IMR-90 (cell line): Measurements from ENCODE around the gene MB21D2. TPM values are rescaled to one million over a fixed set of nuclear protein-coding genes. Genes with fewer than 3 reads are reported as not detected.
A peak's percentile ranks its signal among the peaks of the same experiment; 100 is the strongest.

Experiments
- ATAC-seq: fragments of 200-7000 bp; cut with Tn5 transposase; 2 replicates; pipeline ENCODE4 v1.9.1; 2020; ENCODE audit warnings: low read depth, mild to moderate bottlenecking, moderate library complexity
- BruUV-seq: library from RNA; stranded (reverse); fragments of 400-500 nt; replicated peaks from 2 replicates; lab custom pipeline; 2021; lab: Mats Ljungman, UMichigan
- CTCF ChIA-PET: fragments of 300-600 bp; formaldehyde crosslinking; extraction: SDS; loops from one replicate; lab custom pipeline; 2021; ENCODE audit warnings: antibody characterized with exemption; lab: Yijun Ruan, JAX
- POLR2A ChIA-PET: fragments of 300-600 bp; sonication (Branson Sonifier 250); formaldehyde crosslinking; loops from one replicate; lab custom pipeline; 2022; ENCODE audit warnings: antibody characterized with exemption; ENCODE audit not compliant: unreplicated experiment; lab: Charles Lee
- DNase-seq: peaks from one replicate; pipeline ENCODE4 v3.0.0; 2013
- H2AFZ ChIP-seq: replicated peaks from 2 replicates; pipeline ENCODE3; 2013; ENCODE audit warnings: low read length, mild to moderate bottlenecking; ENCODE audit not compliant: poor library complexity
- H2AK5ac ChIP-seq: 2 replicates; pipeline ENCODE4 v1.6.1; 2013; ENCODE audit warnings: low read depth, low read length, inconsistent platforms
- H2AK9ac ChIP-seq: replicated peaks from 2 replicates; pipeline ENCODE3; 2013; ENCODE audit warnings: mild to moderate bottlenecking, low read depth, low read length, moderate library complexity; ENCODE audit not compliant: poor library complexity
- H2BK120ac ChIP-seq: 2 replicates; pipeline ENCODE4 v1.6.1; 2013; ENCODE audit warnings: low read depth, low read length, inconsistent platforms
- H2BK15ac ChIP-seq: 3 replicates; pipeline ENCODE4 v1.6.1; 2013; ENCODE audit warnings: low read depth, low read length, inconsistent platforms
- H2BK20ac ChIP-seq: 2 replicates; pipeline ENCODE4 v1.6.1; 2013; ENCODE audit warnings: low read depth, mild to moderate bottlenecking, inconsistent platforms, low read length, moderate library complexity
- H2BK5ac ChIP-seq: 2 replicates; pipeline ENCODE4 v1.6.1; 2013; ENCODE audit warnings: mild to moderate bottlenecking, low read depth, low read length, inconsistent platforms; ENCODE audit not compliant: poor library complexity, severe bottlenecking
- H3K14ac ChIP-seq: replicated peaks from 2 replicates; pipeline ENCODE4 v1.6.1; 2013; ENCODE audit warnings: low read depth, low read length, inconsistent platforms
- H3K18ac ChIP-seq: 2 replicates; pipeline ENCODE4 v1.6.1; 2013; ENCODE audit warnings: low read depth, low read length, control low read depth
- H3K23ac ChIP-seq: 2 replicates; pipeline ENCODE4 v1.6.1; 2013; ENCODE audit warnings: low read depth, low read length, inconsistent platforms
- H3K27ac ChIP-seq: 2 replicates; pipeline ENCODE4 v1.5.1; 2013; ENCODE audit warnings: mild to moderate bottlenecking, control low read depth, low read length; ENCODE audit not compliant: insufficient read depth
- H3K27me3 ChIP-seq: 2 replicates; pipeline ENCODE4 v1.6.1; 2013; ENCODE audit warnings: low read length; ENCODE audit not compliant: control insufficient read depth, insufficient read depth
- H3K36me3 ChIP-seq: 2 replicates; pipeline ENCODE4 v1.6.1; 2013; ENCODE audit warnings: low read length, mixed read lengths; ENCODE audit not compliant: control insufficient read depth, insufficient read depth
- H3K4ac ChIP-seq: 2 replicates; pipeline ENCODE4 v1.6.1; 2013; ENCODE audit warnings: low read depth, low read length, inconsistent platforms
- H3K4me1 ChIP-seq: 2 replicates; pipeline ENCODE4 v1.6.1; 2013; ENCODE audit warnings: low read length, mixed read lengths; ENCODE audit not compliant: control insufficient read depth, insufficient read depth
- H3K4me2 ChIP-seq: 2 replicates; pipeline ENCODE4 v1.6.1; 2013; ENCODE audit warnings: low read depth, mild to moderate bottlenecking, control low read depth, low read length, moderate library complexity
- H3K4me3 ChIP-seq: 2 replicates; pipeline ENCODE4 v1.5.1; 2013; ENCODE audit warnings: low read depth, mild to moderate bottlenecking, control low read depth, low read length, moderate library complexity; ENCODE audit not compliant: insufficient read depth
- H3K56ac ChIP-seq: 2 replicates; pipeline ENCODE4 v1.6.1; 2013; ENCODE audit warnings: low read length, inconsistent platforms; ENCODE audit not compliant: insufficient read depth; ENCODE audit errors: extremely low read depth
- H3K79me1 ChIP-seq, 2 experiments: 2 replicates each; pipeline ENCODE4 v1.6.1; 2013; ENCODE audit warnings: low read length in 2 of 2, inconsistent platforms in 1 of 2, low read depth in 1 of 2
- H3K9ac ChIP-seq: 2 replicates; pipeline ENCODE4 v1.6.1; 2013; ENCODE audit warnings: low read depth, low read length, control low read depth
- H3K9me1 ChIP-seq: 2 replicates; pipeline ENCODE4 v1.6.1; 2013; ENCODE audit warnings: low read length, inconsistent platforms; ENCODE audit not compliant: insufficient read depth
- H3K9me3 ChIP-seq: 2 replicates; pipeline ENCODE4 v1.6.1; 2013; ENCODE audit warnings: low read length; ENCODE audit not compliant: control insufficient read depth, insufficient read depth
- H4K20me1 ChIP-seq: 2 replicates; pipeline ENCODE4 v1.6.1; 2013; ENCODE audit warnings: low read length, inconsistent platforms; ENCODE audit not compliant: insufficient read depth
- H4K5ac ChIP-seq: 2 replicates; pipeline ENCODE4 v1.6.1; 2013; ENCODE audit warnings: mild to moderate bottlenecking, low read depth, low read length, control low read depth
- H4K8ac ChIP-seq, 2 experiments: 2 replicates each; pipeline ENCODE4 v1.6.1; 2013; ENCODE audit warnings: low read depth in 2 of 2, low read length in 2 of 2, control low read depth in 1 of 2, inconsistent platforms in 1 of 2
- H4K91ac ChIP-seq: 2 replicates; pipeline ENCODE4 v1.6.1; 2013; ENCODE audit warnings: low read depth, low read length, inconsistent platforms; ENCODE audit not compliant: insufficient read depth
- BHLHE40 ChIP-seq: fragments of 150-350 bp; IDR thresholded peaks from 2 replicates; pipeline ENCODE4 v1.6.1; 2016; ENCODE audit warnings: mild to moderate bottlenecking, low read depth, low read length
- CEBPB ChIP-seq: IDR thresholded peaks from 2 replicates; pipeline ENCODE4 v1.6.1; 2012; ENCODE audit warnings: low read depth, low read length, improper control_type of control experiment
- WGBS, 2 experiments: methylation state at CpG; one replicate each; pipeline versions ENCODE4 v1.1.5 to v1.1.7; 2013; ENCODE audit warnings: missing lambda C conversion rate in 2 of 2; ENCODE audit not compliant: insufficient read length in 1 of 2; ENCODE audit errors: extremely low coverage in 2 of 2; 5-methylcytosine and 5-hydroxymethylcytosine counted together
- dilution Hi-C: fragments of 300-500 bp; cut with HindIII; formaldehyde crosslinking; loops from one replicate; pipeline ENCODE4 v1.14.3; 2018; ENCODE audit warnings: low sequenced_read_pairs; ENCODE audit not compliant: unreplicated experiment
- in situ Hi-C: fragments of 300-500 bp; cut with MboI; formaldehyde crosslinking; loops from 3 replicates; pipeline ENCODE4 v1.14.3; 2019; ENCODE audit warnings: low sequenced_read_pairs, inconsistent platforms, mixed read lengths
- intact Hi-C: fragments of 100-400 bp; cut with micrococcal nuclease; formaldehyde crosslinking; loops from 2 replicates; pipeline ENCODE4 v1.10.0; 2022
- polyA plus RNA-seq, 3 experiments: library from polyadenylated mRNA; depleted of rRNA; stranded (reverse); fragments of >200 nt; gene quantifications; 2 replicates each; pipeline ENCODE4 v1.2.3, GENCODE V29; 2012; ENCODE audit warnings: low replicate concordance in 1 of 3
- total RNA-seq: library from RNA; depleted of rRNA; stranded (reverse); fragments of >200 nt; gene quantifications from 2 replicates; pipeline ENCODE4 v1.2.3, GENCODE V29; 2012

Gene MB21D2
- total and polyA plus RNA-seq, 2 of the 4 experiments (the other 2 are of a cell fraction): 13.6 to 44.8 TPM

- Histone ChIP-seq H3K23ac (peak overlapping the region; percentile 69), H3K27me3 (no peaks in the 10 kb centered on the region), H3K56ac (no peak overlapping the region; the same call in 1 of the 2 replicates), H2BK20ac (peak overlapping the region; percentile 54; the same call in 1 of the 2 replicates), H3K9me1 (peaks cover 17% of the 10 kb centered on the region), H3K36me3 (no peaks in the 10 kb centered on the region), H2AK9ac (peak overlapping the region; percentile 17), H3K4me3 (no peak overlapping the region), H3K4ac (peak overlapping the region; percentile 75; the same call in 1 of the 2 replicates), H3K14ac (peak overlapping the region; percentile 61; the same call in 1 of the 2 replicates), H3K9me3 (no peaks in the 10 kb centered on the region), H4K8ac (peak overlapping the region; percentile 41 to 67; a peak in 3 of 4 replicates), H2AFZ (no peak overlapping the region), H3K18ac (peak overlapping the region; percentile 71; the same call in 1 of the 2 replicates), H4K91ac (peak overlapping the region; percentile 70), H3K4me2 (peak overlapping the region; percentile 61; the same call in 1 of the 2 replicates), H3K4me1 (peaks cover 20% of the 10 kb centered on the region), H3K27ac (no peak overlapping the region), H3K79me1 (peaks cover 28 to 70% of the 10 kb centered on the region in 2 experiments), H3K9ac (no peak overlapping the region), H2BK120ac (peak overlapping the region; percentile 96; the same call in 1 of the 2 replicates), H4K20me1 (no peaks in the 10 kb centered on the region), H2BK5ac (peak overlapping the region; percentile 94), H4K5ac (peak overlapping the region; percentile 51; the same call in 1 of the 2 replicates), H2AK5ac (peak overlapping the region; percentile 74; the same call in 1 of the 2 replicates), H2BK15ac (peak overlapping the region; percentile 61; the same call in 1 of the 3 replicates)
- in situ Hi-C loops (loop anchor here (25.0 kb wide), 1 partner anchor 1553 kb away; the partner anchor contains the start of genes CCDC50 and UTS2B), dilution Hi-C loops (no loop called here), intact Hi-C loops (no loop called here)
- POLR2A ChIA-PET: no interaction called here
- no CpG with 5 or more reads among the region's 13 CpGs for WGBS, 2 experiments
- no peak for DNase-seq
- no peak for ATAC-seq
- CTCF ChIA-PET: no interaction called here
- no TSS peak for BruUV-seq
- TF ChIP-seq BHLHE40 (no peak), CEBPB (peak; percentile 27)
Measured at GRCh38 chr3:192890347-192891335, 27.0 kb downstream of the MB21D2 start.
